Omental fat pad (tissue), 4 donors: ENCODE measurements around the gene DBN1. TPM values are rescaled to one million over a fixed set of nuclear protein-coding genes. Genes with fewer than 3 reads are reported as not detected.

Experiments
- ATAC-seq: fragments of 150-250 bp; one replicate; pipeline ENCODE4 v1.9.1; 2016; ENCODE audit warnings: mild to moderate bottlenecking, moderate library complexity; ENCODE audit not compliant: low FRiP score
- DNase-seq: peaks from one replicate; pipeline ENCODE4 v3.0.0-alpha.2; 2019; ENCODE audit warnings: low spot score
- total RNA-seq, 4 donors: library from RNA; depleted of rRNA; stranded (reverse); fragments of >200 nt; gene quantifications; one replicate each; pipeline ENCODE4 v1.1.0, GENCODE V29; 2016
- TF ChIP-seq, protein P1 (sequence below), 3 donors: fragments of 450-650 bp; IDR thresholded peaks; one replicate each; pipeline ENCODE4 v1.5.1; 2016 to 2017; ENCODE audit warnings: antibody characterized with exemption in 3 of 3, mild to moderate bottlenecking in 3 of 3, moderate library complexity in 2 of 3

DBN1 gene
- 10 to 100 TPM; 33.5 to 78.5 (median 38.3) TPM for total RNA-seq

DNA sequence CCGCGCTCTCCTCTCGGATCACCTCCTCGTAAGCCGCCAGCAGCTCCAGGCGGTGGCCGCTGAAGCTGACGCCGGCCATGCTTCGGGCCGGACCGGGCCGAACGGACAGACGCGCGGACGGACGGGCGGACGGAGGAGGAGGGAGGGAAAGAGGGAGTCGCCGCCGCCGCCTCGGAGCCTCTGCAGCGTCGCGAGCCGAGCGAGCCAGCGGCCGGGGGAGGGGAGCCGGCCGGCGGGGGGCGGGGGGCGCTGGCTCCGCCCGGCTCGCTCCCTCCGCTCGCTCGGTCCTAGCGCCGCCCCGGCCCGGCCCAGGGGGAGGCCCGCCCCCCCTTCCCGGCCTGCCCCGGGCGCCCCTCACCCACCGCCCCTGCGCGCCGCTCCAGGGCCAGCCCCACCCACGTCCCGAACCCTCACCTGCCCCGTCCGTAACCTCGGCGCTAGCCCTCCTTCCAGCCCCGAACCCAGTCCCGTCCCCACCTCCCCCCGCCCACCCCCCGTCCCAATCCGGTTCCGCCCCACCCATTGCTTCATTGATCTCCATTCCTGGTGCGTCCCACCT, at the start of gene DBN1:
Gene DBN1, minus strand, starts transcription at position 192 of the 559 bp plus-strand sequence. Its CDS starts 113 bp downstream, at position 79.
- TF ChIP-seq, protein P1, sequence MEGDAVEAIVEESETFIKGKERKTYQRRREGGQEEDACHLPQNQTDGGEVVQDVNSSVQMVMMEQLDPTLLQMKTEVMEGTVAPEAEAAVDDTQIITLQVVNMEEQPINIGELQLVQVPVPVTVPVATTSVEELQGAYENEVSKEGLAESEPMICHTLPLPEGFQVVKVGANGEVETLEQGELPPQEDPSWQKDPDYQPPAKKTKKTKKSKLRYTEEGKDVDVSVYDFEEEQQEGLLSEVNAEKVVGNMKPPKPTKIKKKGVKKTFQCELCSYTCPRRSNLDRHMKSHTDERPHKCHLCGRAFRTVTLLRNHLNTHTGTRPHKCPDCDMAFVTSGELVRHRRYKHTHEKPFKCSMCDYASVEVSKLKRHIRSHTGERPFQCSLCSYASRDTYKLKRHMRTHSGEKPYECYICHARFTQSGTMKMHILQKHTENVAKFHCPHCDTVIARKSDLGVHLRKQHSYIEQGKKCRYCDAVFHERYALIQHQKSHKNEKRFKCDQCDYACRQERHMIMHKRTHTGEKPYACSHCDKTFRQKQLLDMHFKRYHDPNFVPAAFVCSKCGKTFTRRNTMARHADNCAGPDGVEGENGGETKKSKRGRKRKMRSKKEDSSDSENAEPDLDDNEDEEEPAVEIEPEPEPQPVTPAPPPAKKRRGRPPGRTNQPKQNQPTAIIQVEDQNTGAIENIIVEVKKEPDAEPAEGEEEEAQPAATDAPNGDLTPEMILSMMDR (IDR thresholded peaks at IDR 0.05) = no peak
- ATAC-seq (peak; percentile 61), DNase-seq (no peak)

DNA sequence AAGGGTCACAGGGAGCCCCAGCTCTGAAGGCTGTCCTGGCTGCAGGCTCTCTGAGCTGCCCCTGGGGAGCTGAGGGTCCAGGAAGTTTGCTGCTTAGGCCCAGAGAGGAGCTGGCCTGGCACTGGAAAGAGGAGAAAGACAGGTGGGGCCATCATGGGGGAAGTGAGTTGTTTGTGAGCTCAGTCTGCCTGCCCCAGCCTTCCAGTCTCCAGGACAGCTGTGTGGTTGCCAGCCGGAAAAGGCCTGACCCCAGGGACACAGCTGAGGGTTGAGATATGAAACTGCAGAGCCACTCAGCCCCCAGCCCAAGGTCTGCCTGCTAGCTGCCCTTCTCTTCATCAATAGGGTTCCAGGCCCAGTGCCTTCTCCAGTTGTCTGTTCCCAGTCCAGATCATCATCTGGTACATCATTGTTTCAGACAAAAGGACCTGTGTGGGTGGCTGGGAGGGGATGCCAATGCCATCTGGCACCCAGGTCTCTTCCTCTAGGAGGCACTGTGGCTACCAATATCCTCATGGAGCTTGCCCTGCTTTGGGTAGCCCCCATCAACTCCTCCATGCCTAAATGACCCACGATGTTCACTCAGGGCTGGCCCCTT, 47.6 kb upstream of the DBN1 start:
- DNase-seq (no peak), ATAC-seq (no peak)
- TF ChIP-seq, protein P1 (IDR thresholded peaks at IDR 0.05) = no peak

DNA sequence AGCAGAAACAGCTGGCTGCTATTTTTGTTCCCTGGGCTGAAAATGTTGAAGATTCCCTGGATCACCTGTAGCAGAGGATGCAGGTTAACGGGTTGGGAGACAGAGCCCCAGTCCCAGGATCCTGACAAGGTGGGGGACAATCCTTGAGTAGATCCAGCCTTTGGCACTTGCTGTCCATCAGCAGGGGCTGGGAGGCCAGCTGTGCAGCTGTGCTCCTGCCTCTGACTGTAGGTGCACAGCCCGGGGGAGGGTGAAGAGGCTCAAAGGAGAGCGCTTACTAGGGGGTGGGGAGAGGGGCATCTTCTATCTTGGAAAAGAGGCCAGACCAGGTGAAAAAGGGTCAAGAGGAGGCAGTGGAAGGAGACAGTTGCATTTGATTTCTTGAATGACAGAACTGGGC, 46.8 kb upstream of the DBN1 start:
- DNase-seq = no peak
- TF ChIP-seq, protein P1 (IDR thresholded peaks at IDR 0.05) = no peak
- no peak for ATAC-seq

DNA sequence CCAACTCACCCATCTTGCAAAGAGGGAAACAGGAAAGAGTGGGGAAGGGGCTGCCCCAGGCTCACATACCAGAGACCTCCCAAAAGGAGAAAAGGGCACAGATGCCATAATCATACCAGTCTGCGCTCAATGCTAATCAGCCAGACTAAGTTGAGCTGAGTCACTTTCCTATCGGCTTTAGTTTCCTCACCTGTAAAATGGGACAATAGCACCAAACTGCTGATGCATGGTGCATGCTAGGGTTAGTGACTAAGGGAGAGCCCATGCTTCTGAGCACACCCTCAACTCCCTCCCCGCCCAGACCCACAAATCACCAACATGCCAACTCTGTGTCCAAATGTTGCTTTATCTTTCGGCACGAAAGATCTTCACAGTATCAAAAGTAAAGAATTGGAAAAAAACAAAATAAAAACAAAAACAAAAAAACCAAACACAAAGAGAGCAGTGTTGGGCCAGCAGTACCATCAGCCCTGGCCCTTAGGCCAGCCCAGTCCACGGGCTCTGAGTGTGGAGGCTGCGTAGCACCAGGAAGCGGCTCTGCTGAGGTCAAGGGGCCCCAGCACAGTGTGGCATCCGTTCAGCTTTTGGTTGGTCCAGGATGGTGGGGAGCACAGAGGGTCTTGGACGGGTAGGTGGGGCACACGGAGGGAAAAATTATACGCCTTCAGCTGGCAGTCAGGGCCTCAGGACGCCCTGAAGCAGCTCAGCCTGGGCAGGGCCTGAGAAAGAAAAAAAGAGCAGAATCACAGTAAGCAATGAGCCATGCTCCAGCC, 46.2 kb upstream of the DBN1 start:
- ATAC-seq = no peak

DNA sequence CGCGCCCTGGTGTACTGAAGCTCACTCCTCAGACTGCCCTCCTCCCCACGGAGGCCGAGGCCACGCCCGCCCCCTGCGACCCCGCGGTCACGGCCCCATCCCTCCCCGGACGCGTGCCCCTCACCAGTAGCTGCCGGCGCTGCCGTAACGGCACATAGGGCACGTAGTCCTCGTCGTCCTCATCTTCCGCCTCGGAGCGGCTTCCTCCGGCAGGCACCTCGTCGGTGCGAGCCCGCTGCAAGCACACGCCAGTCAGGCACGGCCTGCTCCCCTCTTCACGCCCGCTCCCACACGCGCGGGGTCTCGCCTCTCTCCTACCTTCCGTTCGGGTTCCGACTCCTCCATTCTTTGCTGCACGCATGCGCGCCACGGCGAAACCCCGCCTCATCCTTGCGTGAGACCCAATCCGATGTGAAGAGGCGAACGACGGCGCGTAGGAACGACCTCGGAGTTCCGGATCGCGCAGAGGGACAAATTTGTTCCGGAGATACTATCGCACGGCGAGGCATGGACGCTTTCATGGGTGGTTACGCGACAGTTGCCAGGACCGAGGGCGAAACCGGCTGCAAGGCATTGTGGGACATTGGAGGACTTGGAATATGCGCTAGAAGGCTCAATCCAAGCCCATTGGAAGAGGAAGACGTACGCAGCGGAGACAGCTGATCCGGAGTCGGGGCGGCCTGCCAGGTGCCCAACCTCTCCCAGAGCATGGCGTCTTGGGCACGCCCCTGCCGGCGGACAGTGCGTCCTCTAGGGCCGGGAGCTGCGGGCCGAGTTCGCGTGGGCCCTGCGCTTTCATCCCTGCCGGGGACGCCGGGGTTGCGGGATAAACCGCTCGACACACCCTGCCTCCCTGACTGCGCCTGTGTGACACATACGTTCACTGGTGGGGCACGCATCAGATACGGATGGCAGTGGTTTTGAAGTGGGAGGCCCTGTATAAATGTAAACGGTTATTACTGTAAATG, 43.5 kb upstream of the DBN1 start, which contains the start of gene DDX41:
Gene DDX41, minus strand, starts transcription at position 361 of the 968 bp plus-strand sequence. Its CDS starts 16 bp downstream, at position 345.
- peak; percentile 90 for ATAC-seq
- TF ChIP-seq, protein P1 (IDR thresholded peaks at IDR 0.05) = no peak
- peak; percentile 87 for DNase-seq

More for the DNA sequence above, 46.2 kb upstream of the DBN1 start:
- no peak for DNase-seq
- TF ChIP-seq, protein P1 (IDR thresholded peaks at IDR 0.05) = no peak

DNA sequence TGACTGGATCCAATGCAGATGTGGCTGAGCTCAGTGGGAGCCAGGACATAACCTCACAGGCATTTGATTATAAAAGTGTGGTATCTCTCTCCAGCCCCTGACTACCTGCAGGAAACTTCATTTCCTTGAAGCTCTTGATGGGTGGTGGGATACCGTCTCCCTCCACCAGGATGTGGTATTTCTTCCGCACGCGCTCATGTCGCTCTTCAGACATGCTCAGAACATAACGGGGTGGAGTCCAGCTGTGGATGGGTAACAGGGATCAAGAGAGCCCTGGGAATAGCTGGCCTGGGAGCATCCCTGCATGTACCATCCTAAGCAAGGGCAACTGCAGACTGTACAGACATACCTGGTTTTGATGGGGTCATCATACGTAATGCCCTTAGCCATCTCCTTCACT, 42.1 kb upstream of the DBN1 start:
- no peak for DNase-seq
- ATAC-seq = no peak
- TF ChIP-seq, protein P1 (IDR thresholded peaks at IDR 0.05) = no peak
